ENCODE data around the gene P3R3URF.
A peak's percentile ranks its signal among the peaks of the same experiment; 100 is the strongest.
"Not testable (repeated sequence)": the region's sequence is repeated elsewhere in the genome, so short reads cannot be mapped to it uniquely, and the experiment has no call there.

Gene P3R3URF

GRCh38 chr1:46176211-46176865 is at the start of gene P3R3URF:
Gene P3R3URF, minus strand, starts transcription at chr1:46176488. Its CDS starts 17 bp downstream, at chr1:46176471.
- DNase-seq (ENCODE audit: low read depth) = no peak
- no peak within 1 kb of the TSS for H3K4me3 ChIP-seq (replicated peaks; ENCODE audit: low read depth, low read length)
- TF ChIP-seq CTCF (IDR thresholded peaks at IDR 0.05; ENCODE audit: low read length, missing control alignments) = no peak

- no peak overlapping the region for H3K4me3 ChIP-seq (replicated peaks; ENCODE audit: low read depth, low read length)
- no peak for TF ChIP-seq CTCF (IDR thresholded peaks at IDR 0.05; ENCODE audit: low read length, missing control alignments)
- DNase-seq (ENCODE audit: low read depth) = no peak
Observed at GRCh38 chr1:46224966-46225365, 48.7 kb upstream of the P3R3URF start.

- no peak for TF ChIP-seq CTCF (IDR thresholded peaks at IDR 0.05; ENCODE audit: low read length, missing control alignments)
- no peak overlapping the region for H3K4me3 ChIP-seq (replicated peaks; ENCODE audit: low read depth, low read length)
- DNase-seq (ENCODE audit: low read depth) = peak; percentile 93
Observed at GRCh38 chr1:46223472-46223943, 47.2 kb upstream of the P3R3URF start.

- not testable (repeated sequence) for H3K4me3 ChIP-seq (replicated peaks; ENCODE audit: low read depth, low read length); DNase-seq (ENCODE audit: low read depth)
Observed at GRCh38 chr1:46223055-46223454, 46.8 kb upstream of the P3R3URF start.

- H3K4me3 ChIP-seq (replicated peaks; ENCODE audit: low read depth, low read length) = no peak overlapping the region
- no peak for DNase-seq (ENCODE audit: low read depth)
- no peak for TF ChIP-seq CTCF (IDR thresholded peaks at IDR 0.05; ENCODE audit: low read length, missing control alignments)
Observed at GRCh38 chr1:46221749-46222148, 45.5 kb upstream of the P3R3URF start.

GRCh38 chr1:46220808-46221207 is 44.5 kb upstream of the P3R3URF start:
- no peak for DNase-seq (ENCODE audit: low read depth)
- TF ChIP-seq CTCF (IDR thresholded peaks at IDR 0.05; ENCODE audit: low read length, missing control alignments) = no peak
- no peak overlapping the region for H3K4me3 ChIP-seq (replicated peaks; ENCODE audit: low read depth, low read length)

- DNase-seq (ENCODE audit: low read depth) = no peak
- no peak overlapping the region for H3K4me3 ChIP-seq (replicated peaks; ENCODE audit: low read depth, low read length)
- no peak for TF ChIP-seq CTCF (IDR thresholded peaks at IDR 0.05; ENCODE audit: low read length, missing control alignments)
Observed at GRCh38 chr1:46219551-46220520, 43.5 kb upstream of the P3R3URF start.

Data from fibroblast of pulmonary artery (primary cell).